Measurements from ENCODE around the gene RGS17.
A peak's percentile ranks its signal among the peaks of the same experiment; 100 is the strongest.
"Not testable (repeated sequence)": the region's sequence is repeated elsewhere in the genome, so short reads cannot be mapped to it uniquely, and the experiment has no call there.

RGS17 gene

GRCh38 chr6:152986978-152987377, 144.1 kb downstream of the RGS17 start:
- no peak for DNase-seq (ENCODE audit: low read depth in 2 of 2, low spot score in 1 of 2)

DNA sequence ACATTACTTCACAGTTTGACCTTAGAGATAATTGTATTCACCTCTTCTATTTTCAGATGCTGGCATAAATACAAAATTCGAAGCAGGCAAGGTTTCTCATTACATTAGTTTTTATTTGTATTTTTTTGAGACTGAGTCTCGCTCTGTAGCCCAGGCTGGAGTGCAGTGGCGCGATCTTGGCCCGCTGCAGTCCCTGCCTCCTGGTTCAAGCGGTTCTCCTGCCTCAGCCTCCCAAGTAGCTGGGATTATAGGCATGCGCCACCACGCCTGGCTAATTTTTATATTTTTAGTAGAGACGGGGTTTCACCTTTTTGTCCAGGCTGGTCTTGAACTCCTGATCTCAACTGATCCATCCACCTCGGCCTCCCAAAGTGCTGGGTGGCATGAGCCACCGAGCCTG, 145.8 kb downstream of the RGS17 start:
- not testable (repeated sequence) for DNase-seq (ENCODE audit: low read depth in 2 of 2, low spot score in 1 of 2)

- no peak for DNase-seq (ENCODE audit: low read depth in 2 of 2, low spot score in 1 of 2)
Measured at GRCh38 chr6:152984513-152984872, 146.6 kb downstream of the RGS17 start.

- DNase-seq (ENCODE audit: low read depth in 2 of 2, low spot score in 1 of 2): peak; percentile 88 to 93
Measured at GRCh38 chr6:152983637-152984512, 147.2 kb downstream of the RGS17 start.

GRCh38 chr6:152982904-152983636, 148.0 kb downstream of the RGS17 start, which contains the start of gene FBXO5:
TSS of gene FBXO5 (minus strand) at chr6:152983041. CDS start at chr6:152982959, 82 bp downstream.
- DNase-seq (ENCODE audit: low read depth in 2 of 2, low spot score in 1 of 2): peak; percentile 86 to 97

GRCh38 chr6:152981989-152982903, 148.8 kb downstream of the RGS17 start:
- DNase-seq (ENCODE audit: low read depth in 2 of 2, low spot score in 1 of 2): no peak

DNA sequence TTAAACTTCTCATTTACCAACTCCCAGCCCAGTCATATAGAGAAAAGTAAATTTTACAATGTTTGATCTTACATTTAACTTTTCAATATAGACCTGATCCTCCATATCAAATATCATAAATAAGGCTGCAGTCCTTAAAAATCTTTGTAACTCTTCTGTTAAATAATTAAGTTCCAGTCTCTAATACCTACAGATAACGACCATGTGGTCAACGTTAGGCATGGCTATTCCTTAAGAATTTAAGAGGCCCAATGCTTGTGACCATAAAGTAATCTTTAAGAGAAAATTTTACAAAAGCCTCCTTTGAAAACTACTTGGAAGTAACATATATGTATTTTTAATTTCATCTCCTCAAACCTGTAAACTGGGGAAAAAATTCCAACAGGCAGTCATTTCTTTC, 149.9 kb downstream of the RGS17 start:
- DNase-seq (ENCODE audit: low read depth in 2 of 2, low spot score in 1 of 2): no peak

DNA sequence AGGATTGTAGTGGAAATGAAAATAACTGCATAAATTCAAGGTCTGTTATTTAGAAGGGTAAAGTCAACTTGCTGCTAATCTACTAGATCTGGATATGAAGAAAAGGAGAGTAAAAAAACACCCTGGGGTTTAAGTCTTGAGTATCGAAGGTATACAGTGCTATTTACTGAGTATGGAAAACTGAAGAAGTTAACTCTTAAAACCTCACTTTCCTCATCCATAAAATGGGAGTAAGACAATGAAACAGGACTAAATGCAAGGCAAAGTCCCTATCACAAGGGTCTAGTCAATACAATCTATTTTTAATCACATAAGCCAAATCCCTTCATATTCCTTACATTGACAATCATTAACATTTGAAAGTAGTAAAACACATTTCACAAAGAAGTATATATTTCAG, 150.4 kb downstream of the RGS17 start:
- DNase-seq (ENCODE audit: low read depth in 2 of 2, low spot score in 1 of 2): no peak

- DNase-seq (ENCODE audit: low read depth in 2 of 2, low spot score in 1 of 2): no peak
Measured at GRCh38 chr6:152979116-152979515, 152.0 kb downstream of the RGS17 start.

DNA sequence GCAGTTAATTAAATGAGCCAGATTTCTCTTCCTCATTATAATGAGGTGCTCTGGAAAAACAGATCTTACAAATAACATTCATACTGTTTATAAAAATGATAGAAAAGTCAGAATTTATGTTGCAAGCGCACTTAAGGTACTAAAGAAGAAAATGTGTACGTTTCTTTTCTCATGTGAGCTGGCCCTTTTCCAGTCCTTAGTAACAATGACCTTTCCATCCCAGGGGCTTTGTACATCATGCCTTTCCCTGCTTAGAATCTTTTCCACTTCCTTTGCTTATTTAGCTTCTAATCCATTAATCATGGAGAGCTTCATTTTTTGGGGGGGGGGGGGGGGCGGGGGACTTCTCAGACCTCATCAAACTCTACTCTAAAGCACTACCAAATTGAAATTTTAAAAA, 153.0 kb downstream of the RGS17 start:
- DNase-seq (ENCODE audit: low read depth in 2 of 2, low spot score in 1 of 2): no peak

DNA sequence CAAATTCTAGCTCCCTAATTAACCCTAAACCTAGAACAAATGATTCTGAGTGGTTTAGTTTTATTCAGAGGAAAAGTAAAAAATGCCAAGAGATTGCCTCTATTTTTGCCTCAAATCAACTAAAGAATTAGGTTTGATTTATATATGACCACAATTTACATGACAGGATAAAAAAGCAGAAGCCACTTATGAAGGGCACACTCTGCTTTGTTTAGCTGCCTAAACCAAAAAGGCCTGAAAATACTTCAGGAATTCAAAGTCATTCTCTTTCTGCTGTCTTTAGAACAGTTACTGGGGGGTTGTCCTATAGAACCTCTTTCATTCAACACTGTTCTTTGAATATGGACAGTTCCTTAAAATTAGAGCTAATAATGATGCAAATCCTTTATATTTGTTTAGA, 153.5 kb downstream of the RGS17 start:
- no peak for DNase-seq (ENCODE audit: low read depth in 2 of 2, low spot score in 1 of 2)

DNA sequence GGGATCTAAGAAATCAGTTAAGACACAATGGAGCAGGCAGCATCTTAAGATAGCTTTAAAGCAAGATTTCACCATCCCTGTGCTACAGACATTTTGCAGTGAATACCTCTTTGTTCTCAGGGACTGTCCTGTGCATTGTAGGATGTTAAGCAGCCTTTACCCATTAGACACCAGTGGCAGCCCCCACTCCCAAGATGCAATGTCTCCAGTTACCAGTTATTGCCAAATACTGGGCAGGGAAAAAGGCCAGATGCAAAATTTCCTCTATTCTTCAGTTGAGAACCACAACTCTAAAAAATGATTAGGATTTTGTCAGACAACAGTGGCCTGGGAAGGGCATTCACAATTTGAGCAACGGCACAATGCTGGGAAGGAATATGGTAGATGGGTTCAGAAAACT, 154.3 kb downstream of the RGS17 start:
- DNase-seq (ENCODE audit: low read depth in 2 of 2, low spot score in 1 of 2): no peak

DNA sequence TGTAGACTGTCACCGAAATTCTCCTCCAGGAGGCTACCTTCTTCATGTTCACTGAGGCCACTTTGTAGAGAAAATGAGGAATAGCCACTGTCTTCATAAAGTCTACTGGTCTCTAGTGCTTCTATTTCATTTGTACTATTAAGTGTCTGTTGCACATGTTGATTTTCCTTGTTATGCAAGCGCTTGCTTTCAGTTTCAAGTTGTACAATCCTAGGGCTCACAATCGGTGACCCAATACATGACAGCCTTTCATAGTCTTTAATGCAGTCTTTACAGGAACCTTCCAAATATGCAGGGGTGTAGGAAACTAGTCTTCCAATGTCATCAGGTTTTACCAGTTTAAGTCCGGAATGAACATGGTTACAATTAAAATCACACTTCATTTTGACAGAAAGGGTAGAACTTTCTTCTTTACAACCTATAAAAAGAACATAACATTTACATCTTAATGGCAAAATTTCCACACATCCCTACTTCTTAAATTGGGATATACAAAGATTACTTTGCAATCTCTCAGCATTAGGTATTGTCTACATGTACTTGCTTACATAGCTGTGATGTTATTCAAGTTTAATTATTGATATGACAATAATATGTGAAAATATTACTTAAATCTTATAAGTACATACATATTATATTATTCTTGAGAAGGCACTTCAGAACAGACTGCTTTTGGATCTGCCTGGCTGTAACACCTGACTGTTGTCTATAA, 155.7 kb downstream of the RGS17 start:
- DNase-seq (ENCODE audit: low read depth in 2 of 2, low spot score in 1 of 2): no peak

DNA sequence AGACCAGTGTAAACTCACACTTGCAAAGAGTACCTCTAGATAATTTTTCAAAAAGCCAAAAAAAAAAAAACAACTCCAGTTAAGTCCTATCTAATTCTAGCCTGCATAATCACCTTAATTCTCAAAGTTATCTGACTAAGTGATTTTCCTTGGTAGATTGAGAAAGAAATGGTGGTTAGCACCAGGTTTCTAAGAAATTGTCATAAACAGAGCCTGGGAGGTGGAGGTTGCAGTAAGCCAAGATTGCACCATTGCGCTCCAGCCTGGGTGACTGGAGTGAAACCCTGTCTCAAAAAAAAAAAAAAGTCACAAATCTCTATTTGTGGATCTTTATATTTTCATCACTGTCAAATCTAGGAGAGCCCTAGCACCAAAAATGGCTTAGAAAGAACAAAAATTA, 157.2 kb downstream of the RGS17 start:
- no peak for DNase-seq (ENCODE audit: low read depth in 2 of 2, low spot score in 1 of 2)

DNA sequence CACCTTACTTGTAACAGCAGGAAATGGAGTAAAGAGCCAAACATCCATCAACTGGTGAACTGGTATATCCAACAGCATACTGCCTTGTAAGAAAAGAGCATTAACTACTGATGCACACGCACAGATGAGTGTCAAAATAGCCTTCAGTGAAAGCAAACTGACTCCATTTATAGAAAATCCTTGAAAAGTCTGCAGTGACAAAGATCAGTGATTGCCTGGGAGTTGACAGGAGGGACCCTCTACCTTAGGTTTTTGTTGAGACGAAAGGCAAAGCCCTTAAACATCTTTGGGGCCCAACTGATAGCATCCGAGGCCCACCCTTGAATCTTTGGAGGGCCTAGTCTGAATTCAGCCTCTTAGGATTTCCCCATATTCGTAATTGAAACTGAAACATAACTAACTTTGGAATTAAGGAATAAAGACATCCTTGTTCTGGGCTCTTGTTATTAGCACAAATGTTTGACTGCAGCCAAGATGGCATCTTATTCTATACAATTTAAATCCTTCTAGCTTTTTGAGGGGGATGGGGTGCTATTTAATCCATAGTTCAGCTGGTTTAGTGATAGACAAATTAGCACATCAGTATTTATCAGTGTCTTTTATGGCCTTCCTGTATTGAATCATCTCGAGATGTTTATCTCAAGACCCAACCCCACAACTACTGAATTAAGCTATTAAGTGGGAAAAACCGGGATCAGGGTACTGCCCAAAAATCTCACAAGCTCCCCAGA, 161.2 kb downstream of the RGS17 start:
- DNase-seq (ENCODE audit: low read depth in 2 of 2, low spot score in 1 of 2): no peak

DNA sequence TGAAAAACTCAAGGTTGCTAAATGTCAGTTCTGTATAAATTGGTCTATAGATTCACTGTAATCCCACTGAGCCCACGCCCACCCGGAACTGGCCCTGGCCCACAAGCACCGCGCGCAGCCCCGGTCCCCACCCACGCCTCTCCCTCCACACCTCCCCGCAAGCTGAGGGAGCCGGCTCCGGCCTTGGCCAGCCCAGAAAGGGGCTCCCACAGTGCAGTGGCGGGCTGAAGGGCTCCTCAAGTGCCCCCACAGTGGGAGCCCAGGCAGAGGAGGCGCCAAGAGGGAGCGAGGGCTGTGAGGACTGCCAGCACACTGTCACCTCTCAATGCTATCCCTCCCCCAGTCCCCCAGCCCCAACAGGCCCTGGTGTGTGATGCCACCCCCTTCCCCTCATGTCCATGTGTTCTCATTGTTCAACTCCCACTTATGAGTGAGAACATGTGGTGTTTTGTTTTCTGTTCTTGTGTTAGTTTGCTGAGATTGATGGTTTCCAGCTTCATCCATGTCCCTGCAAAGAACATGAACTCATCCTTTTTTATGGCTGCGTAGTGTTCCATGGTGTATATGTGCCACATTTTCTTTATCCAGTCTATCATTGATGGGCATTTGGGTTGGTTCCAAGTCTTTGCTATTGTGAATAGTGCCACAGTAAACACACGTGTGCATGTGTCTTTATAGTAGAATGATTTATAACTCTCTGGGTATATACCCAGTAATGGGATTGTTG, 164.8 kb downstream of the RGS17 start:
- DNase-seq (ENCODE audit: low read depth in 2 of 2, low spot score in 1 of 2): not testable (repeated sequence)

- DNase-seq (ENCODE audit: low read depth in 2 of 2, low spot score in 1 of 2): no peak
Measured at GRCh38 chr6:152959333-152959732, 171.7 kb downstream of the RGS17 start.

DNA sequence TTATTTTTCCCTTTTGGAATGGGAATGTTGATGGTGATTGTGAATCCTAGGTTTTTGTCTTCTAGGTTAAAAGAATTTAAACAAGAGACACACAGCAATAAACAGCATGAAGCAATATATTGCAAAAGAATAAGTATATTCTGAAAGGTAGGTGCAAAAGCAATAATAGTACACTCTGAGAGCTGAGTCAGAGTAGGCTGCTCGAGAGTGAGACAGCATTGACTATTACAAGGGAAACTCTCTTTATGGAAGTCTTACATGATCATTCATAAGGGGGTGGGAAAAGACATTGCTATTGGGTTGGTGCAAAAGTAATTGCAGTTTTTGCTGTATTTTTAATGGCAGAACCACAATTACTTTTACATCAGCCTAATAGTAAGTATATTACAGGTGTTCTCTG, 173.3 kb downstream of the RGS17 start:
- DNase-seq (ENCODE audit: low read depth in 2 of 2, low spot score in 1 of 2): no peak

Measured in stimulated activated CD8-positive, alpha-beta memory T cell treated with anti-CD3 and anti-CD28 coated beads, Interleukin-4, amount 100 ng/mL, for 1 hour (primary cell).